ENCODE results near the gene ARFIP1.
"Not testable (repeated sequence)": the region's sequence is repeated elsewhere in the genome, so short reads cannot be mapped to it uniquely, and the experiment has no call there.

GRCh38 chr4:152839729-152840128 is 60.0 kb downstream of the ARFIP1 start:
- TF ChIP-seq CTCF, EZH2, EZH2phosphoT487 (IDR thresholded peaks at IDR 0.05): not testable (repeated sequence)

Data from neural progenitor cell (in vitro differentiated cells).